Suprapubic skin (tissue), 4 donors: ENCODE measurements around the gene NEGR1. TPM values are rescaled to one million over a fixed set of nuclear protein-coding genes. Genes with fewer than 3 reads are reported as not detected.

Experiments
- DNase-seq, 2 donors: peaks; one replicate each; pipeline ENCODE4 v3.0.0-alpha.2; 2019; ENCODE audit warnings: low spot score in 2 of 2
- H3K27ac ChIP-seq: fragments of 200-600 bp; sonication (generic); one replicate; pipeline ENCODE4 v1.5.1; 2019
- H3K27me3 ChIP-seq: fragments of 200-600 bp; sonication (generic); one replicate; pipeline ENCODE4 v1.5.1; 2019
- H3K36me3 ChIP-seq: fragments of 200-600 bp; sonication (generic); one replicate; pipeline ENCODE4 v1.5.1; 2019
- H3K4me1 ChIP-seq: fragments of 200-600 bp; sonication (generic); one replicate; pipeline ENCODE4 v1.5.1; 2019
- H3K4me3 ChIP-seq: fragments of 200-600 bp; sonication (generic); one replicate; pipeline ENCODE4 v1.5.1; 2019; ENCODE audit warnings: mild to moderate bottlenecking
- H3K9me3 ChIP-seq: fragments of 200-600 bp; sonication (generic); one replicate; pipeline ENCODE4 v1.5.1; 2019
- CTCF ChIP-seq, 2 donors: fragments of 200-600 bp in 1 of 2; fragments of 450-650 bp in 1 of 2; sonication (generic) in 1 of 2; IDR thresholded peaks; one replicate each; pipeline ENCODE4 v1.5.1; 2016 to 2019; ENCODE audit warnings: antibody characterized with exemption in 2 of 2, mild to moderate bottlenecking in 1 of 2, moderate library complexity in 1 of 2
- EP300 ChIP-seq: sonication (generic); formaldehyde crosslinking; IDR thresholded peaks from one replicate; pipeline ENCODE4 v1.6.1; 2017; ENCODE audit warnings: antibody characterized with exemption
- POLR2A ChIP-seq, 2 donors: fragments of 450-650 bp; IDR thresholded peaks; one replicate each; pipeline ENCODE4 v1.6.1; 2017; ENCODE audit warnings: antibody characterized with exemption in 2 of 2, mild to moderate bottlenecking in 2 of 2, moderate library complexity in 2 of 2
- POLR2AphosphoS5 ChIP-seq, 3 donors: sonication (generic); formaldehyde crosslinking; IDR thresholded peaks; one replicate each; pipeline ENCODE4 v1.6.1; 2017; ENCODE audit warnings: antibody characterized with exemption in 3 of 3
- WGBS: methylation state at CpG from one replicate; pipeline ENCODE4 v1.1.5; 2018; 5-methylcytosine and 5-hydroxymethylcytosine counted together
- total RNA-seq, 4 donors: library from RNA; depleted of rRNA; stranded (reverse); fragments of >200 nt; gene quantifications; one replicate each; pipeline ENCODE4 v1.1.0, GENCODE V29; 2016

NEGR1 gene
- total RNA-seq, 4 donors from 2014 or later, result 3.0 to 9.9 (median 3.8) TPM

- Histone ChIP-seq H3K27me3 (no peaks in the 10 kb centered on the region), H3K4me3 (no peak overlapping the region), H3K36me3 (no peaks in the 10 kb centered on the region), H3K27ac (no peak overlapping the region), H3K4me1 (no peaks in the 10 kb centered on the region), H3K9me3 (peaks cover 3% of the 10 kb centered on the region)
- DNase-seq, result no peak
- WGBS, result 54% methylated on average over 1 of the region's 1 CpG
- TF ChIP-seq POLR2A (IDR thresholded peaks at IDR 0.05), result no peak
- no peak for TF ChIP-seq EP300
- TF ChIP-seq POLR2AphosphoS5 (IDR thresholded peaks at IDR 0.05), result no peak
- TF ChIP-seq CTCF (IDR thresholded peaks at IDR 0.05), result no peak
Observed at GRCh38 chr1:71610476-71610875, 671.9 kb downstream of the NEGR1 start.

- no peak overlapping the region for H3K27ac ChIP-seq
- H3K9me3 ChIP-seq, result no peaks in the 10 kb centered on the region
- H3K4me1 ChIP-seq, result no peaks in the 10 kb centered on the region
- TF ChIP-seq POLR2A (IDR thresholded peaks at IDR 0.05) (no peak), EP300 (no peak), CTCF (IDR thresholded peaks at IDR 0.05) (no peak), POLR2AphosphoS5 (IDR thresholded peaks at IDR 0.05) (no peak)
- 83% methylated on average over 3 of the region's 3 CpGs for WGBS
- H3K4me3 ChIP-seq, result no peak overlapping the region
- no peaks in the 10 kb centered on the region for H3K36me3 ChIP-seq
- H3K27me3 ChIP-seq, result no peaks in the 10 kb centered on the region
- DNase-seq, result no peak
Observed at GRCh38 chr1:71603044-71603776, 679.1 kb downstream of the NEGR1 start.

- Histone ChIP-seq H3K9me3 (no peaks in the 10 kb centered on the region), H3K36me3 (no peaks in the 10 kb centered on the region), H3K4me3 (no peak overlapping the region), H3K27ac (no peak overlapping the region), H3K4me1 (no peaks in the 10 kb centered on the region), H3K27me3 (no peaks in the 10 kb centered on the region)
- TF ChIP-seq EP300, result no peak
- no peak for TF ChIP-seq POLR2A (IDR thresholded peaks at IDR 0.05)
- no peak for TF ChIP-seq POLR2AphosphoS5 (IDR thresholded peaks at IDR 0.05)
- no peak for TF ChIP-seq CTCF (IDR thresholded peaks at IDR 0.05)
- WGBS, result 92% methylated on average over 2 of the region's 2 CpGs
- DNase-seq, result no peak
Observed at GRCh38 chr1:71600023-71600422, 682.3 kb downstream of the NEGR1 start.

GRCh38 chr1:71599306-71599705 is 683.0 kb downstream of the NEGR1 start:
- no peak for DNase-seq
- Histone ChIP-seq H3K4me1 (no peaks in the 10 kb centered on the region), H3K9me3 (no peaks in the 10 kb centered on the region), H3K27me3 (no peaks in the 10 kb centered on the region), H3K36me3 (no peaks in the 10 kb centered on the region), H3K27ac (no peak overlapping the region), H3K4me3 (no peak overlapping the region)
- WGBS, result 30% methylated on average over 1 of the region's 1 CpG
- no peak for TF ChIP-seq EP300
- TF ChIP-seq POLR2A (IDR thresholded peaks at IDR 0.05), result no peak
- TF ChIP-seq CTCF (IDR thresholded peaks at IDR 0.05), result no peak
- no peak for TF ChIP-seq POLR2AphosphoS5 (IDR thresholded peaks at IDR 0.05)

GRCh38 chr1:71593523-71593922 is 688.8 kb downstream of the NEGR1 start:
- no peaks in the 10 kb centered on the region for H3K9me3 ChIP-seq
- TF ChIP-seq EP300 (no peak), POLR2A (IDR thresholded peaks at IDR 0.05) (no peak), CTCF (IDR thresholded peaks at IDR 0.05) (no peak), POLR2AphosphoS5 (IDR thresholded peaks at IDR 0.05) (no peak)
- no peaks in the 10 kb centered on the region for H3K4me1 ChIP-seq
- no peak overlapping the region for H3K27ac ChIP-seq
- no peak overlapping the region for H3K4me3 ChIP-seq
- no peaks in the 10 kb centered on the region for H3K36me3 ChIP-seq
- DNase-seq, result no peak
- no peaks in the 10 kb centered on the region for H3K27me3 ChIP-seq
